Nephron (organoid): ENCODE results near the gene THAP7.

Source experiments
- H3K27ac Mint-ChIP-seq, 3 experiments: 2 replicates each; pipeline ENCODE4 v1.8.0; 2020; ENCODE audit warnings: mixed read lengths in 3 of 3, mild to moderate bottlenecking in 2 of 3, moderate library complexity in 1 of 3
- H3K27me3 Mint-ChIP-seq: 2 replicates; pipeline ENCODE4 v1.8.0; 2021; ENCODE audit warnings: low read depth, mild to moderate bottlenecking, moderate library complexity, mixed read lengths
- H3K36me3 Mint-ChIP-seq: 2 replicates; pipeline ENCODE4 v1.8.0; 2020; ENCODE audit warnings: low read depth, mixed read lengths
- H3K4me1 Mint-ChIP-seq: 2 replicates; pipeline ENCODE4 v1.8.0; 2020; ENCODE audit warnings: mixed read lengths
- H3K4me3 Mint-ChIP-seq, 3 experiments: 2 replicates each; pipeline ENCODE4 v1.8.0; 2020; ENCODE audit warnings: mild to moderate bottlenecking in 3 of 3, mixed read lengths in 3 of 3, moderate library complexity in 2 of 3
- H3K9me3 Mint-ChIP-seq: 2 replicates; pipeline ENCODE4 v1.8.0; 2020; ENCODE audit warnings: mixed read lengths
- CTCF ChIP-seq, 3 experiments: fragments of 200-600 bp; sonication (generic); IDR thresholded peaks; one replicate each; pipeline ENCODE4 v1.5.0; 2021; ENCODE audit warnings: antibody characterized with exemption in 3 of 3; ENCODE audit not compliant: unreplicated experiment in 3 of 3

THAP7 gene

GRCh38 chr22:21014726-21015465, 13.0 kb upstream of the THAP7 start, which contains the start of gene P2RX6:
P2RX6 (plus strand) TSS chr22:21015165; CDS start chr22:21015175, 10 bp downstream.
- no peaks in the 10 kb centered on the region for H3K36me3 Mint-ChIP-seq
- no peaks in the 10 kb centered on the region for H3K27me3 Mint-ChIP-seq
- no peak for TF ChIP-seq CTCF (IDR thresholded peaks at IDR 0.05; ENCODE audit: unreplicated experiment in 3 of 3)

GRCh38 chr22:21014202-21014725, 12.3 kb upstream of the THAP7 start:
- peak overlapping the region; percentile 88 to 94 (median 92) for H3K4me3 Mint-ChIP-seq
- no peaks in the 10 kb centered on the region for H3K9me3 Mint-ChIP-seq
- H3K27me3 Mint-ChIP-seq: no peaks in the 10 kb centered on the region
- H3K4me1 Mint-ChIP-seq: peaks cover 39% of the 10 kb centered on the region
- TF ChIP-seq CTCF (IDR thresholded peaks at IDR 0.05; ENCODE audit: unreplicated experiment in 3 of 3): no peak
- peaks cover 5% of the 10 kb centered on the region for H3K36me3 Mint-ChIP-seq
- peak overlapping the region; percentile 89 to 98 (median 97) for H3K27ac Mint-ChIP-seq

More at GRCh38 chr22:21014726-21015465, 13.0 kb upstream of the THAP7 start, which contains the start of gene P2RX6:
- H3K9me3 Mint-ChIP-seq: no peaks in the 10 kb centered on the region
- peaks cover 39% of the 10 kb centered on the region for H3K4me1 Mint-ChIP-seq
- H3K27ac Mint-ChIP-seq: peak within 1 kb of the TSS; percentile 89 to 98 (median 97)
- peak within 1 kb of the TSS; percentile 88 to 94 (median 92) for H3K4me3 Mint-ChIP-seq

- Mint-ChIP-seq H3K9me3 (no peaks in the 10 kb centered on the region), H3K4me1 (peaks cover 39% of the 10 kb centered on the region), H3K36me3 (peaks cover 6% of the 10 kb centered on the region), H3K4me3 (peak overlapping the region; percentile 88 to 94 (median 92)), H3K27me3 (no peaks in the 10 kb centered on the region), H3K27ac (peak overlapping the region; percentile 89 to 98 (median 97))
- no peak for TF ChIP-seq CTCF (IDR thresholded peaks at IDR 0.05; ENCODE audit: unreplicated experiment in 3 of 3)
Observed at GRCh38 chr22:21013657-21014201, 11.8 kb upstream of the THAP7 start.

- no peaks in the 10 kb centered on the region for H3K27me3 Mint-ChIP-seq
- H3K4me1 Mint-ChIP-seq: peaks cover 39% of the 10 kb centered on the region
- TF ChIP-seq CTCF (IDR thresholded peaks at IDR 0.05; ENCODE audit: unreplicated experiment in 3 of 3): no peak
- H3K36me3 Mint-ChIP-seq: peaks cover 6% of the 10 kb centered on the region
- H3K9me3 Mint-ChIP-seq: no peaks in the 10 kb centered on the region
- H3K4me3 Mint-ChIP-seq: peak overlapping the region; percentile 88 to 94 (median 92)
- peak overlapping the region; percentile 75 to 98 (median 89) for H3K27ac Mint-ChIP-seq
Observed at GRCh38 chr22:21012446-21013407, 10.8 kb upstream of the THAP7 start.

GRCh38 chr22:21010426-21011113, 8.7 kb upstream of the THAP7 start:
- Mint-ChIP-seq H3K9me3 (no peaks in the 10 kb centered on the region), H3K27me3 (no peaks in the 10 kb centered on the region), H3K4me1 (peaks cover 23% of the 10 kb centered on the region), H3K27ac (no peak overlapping the region), H3K4me3 (no peak overlapping the region), H3K36me3 (peaks cover 6% of the 10 kb centered on the region)
- TF ChIP-seq CTCF (IDR thresholded peaks at IDR 0.05; ENCODE audit: unreplicated experiment in 3 of 3): no peak
